Measurements from ENCODE around the gene HAPSTR1.

DNA sequence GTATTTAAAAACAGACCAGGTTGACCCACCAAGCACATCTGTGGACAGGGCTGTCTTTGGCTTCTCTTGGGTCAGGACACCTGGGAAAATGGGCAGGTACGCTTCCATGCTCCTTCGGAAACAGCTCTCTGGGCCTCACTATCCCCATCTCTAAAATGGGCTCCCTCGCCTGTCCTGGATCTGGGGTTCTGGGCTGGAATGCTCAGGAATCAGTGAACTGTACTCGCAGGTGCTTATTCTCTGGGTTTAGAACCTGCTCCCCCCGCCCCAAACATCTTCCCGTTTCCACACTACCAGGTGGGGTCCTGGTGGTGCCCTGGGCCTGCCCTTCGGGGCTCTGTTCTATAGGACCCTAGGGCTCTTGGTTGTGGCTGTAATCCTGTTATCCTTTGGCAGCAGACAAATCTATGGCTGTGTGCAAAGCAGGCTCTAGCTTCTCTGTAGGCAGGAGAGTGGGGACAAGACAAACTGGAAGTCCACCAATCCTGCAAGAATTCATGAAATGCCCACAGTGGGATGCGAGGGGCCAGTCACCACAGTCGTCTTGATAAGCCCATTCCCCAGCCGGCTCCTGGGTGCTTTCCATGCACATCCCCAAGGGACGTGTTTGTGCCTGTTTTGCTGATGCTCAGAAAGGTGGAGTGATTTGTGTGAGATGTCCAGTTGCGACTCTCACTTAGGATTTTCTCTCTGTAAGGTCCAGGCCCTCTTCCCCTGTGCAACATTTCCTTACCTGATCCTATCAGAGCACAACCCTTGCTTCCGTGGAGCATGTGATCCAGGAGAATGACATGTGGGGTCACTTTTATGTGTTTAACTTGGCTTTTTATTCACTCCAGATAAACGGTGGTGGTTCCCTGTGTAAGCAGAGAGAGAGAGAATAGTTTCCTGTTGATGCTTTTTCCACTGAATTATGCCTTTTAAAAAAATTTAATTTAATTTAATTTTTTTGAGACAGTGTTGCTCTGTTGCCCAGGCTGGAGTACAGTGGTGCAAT, 37.2 kb downstream of the HAPSTR1 start:
- TF ChIP-seq, protein P1, sequence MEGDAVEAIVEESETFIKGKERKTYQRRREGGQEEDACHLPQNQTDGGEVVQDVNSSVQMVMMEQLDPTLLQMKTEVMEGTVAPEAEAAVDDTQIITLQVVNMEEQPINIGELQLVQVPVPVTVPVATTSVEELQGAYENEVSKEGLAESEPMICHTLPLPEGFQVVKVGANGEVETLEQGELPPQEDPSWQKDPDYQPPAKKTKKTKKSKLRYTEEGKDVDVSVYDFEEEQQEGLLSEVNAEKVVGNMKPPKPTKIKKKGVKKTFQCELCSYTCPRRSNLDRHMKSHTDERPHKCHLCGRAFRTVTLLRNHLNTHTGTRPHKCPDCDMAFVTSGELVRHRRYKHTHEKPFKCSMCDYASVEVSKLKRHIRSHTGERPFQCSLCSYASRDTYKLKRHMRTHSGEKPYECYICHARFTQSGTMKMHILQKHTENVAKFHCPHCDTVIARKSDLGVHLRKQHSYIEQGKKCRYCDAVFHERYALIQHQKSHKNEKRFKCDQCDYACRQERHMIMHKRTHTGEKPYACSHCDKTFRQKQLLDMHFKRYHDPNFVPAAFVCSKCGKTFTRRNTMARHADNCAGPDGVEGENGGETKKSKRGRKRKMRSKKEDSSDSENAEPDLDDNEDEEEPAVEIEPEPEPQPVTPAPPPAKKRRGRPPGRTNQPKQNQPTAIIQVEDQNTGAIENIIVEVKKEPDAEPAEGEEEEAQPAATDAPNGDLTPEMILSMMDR (conservative IDR thresholded peaks at IDR 0.05; ENCODE audit: low read depth in 2 of 2) = no peak
- TF ChIP-seq, protein P2, sequence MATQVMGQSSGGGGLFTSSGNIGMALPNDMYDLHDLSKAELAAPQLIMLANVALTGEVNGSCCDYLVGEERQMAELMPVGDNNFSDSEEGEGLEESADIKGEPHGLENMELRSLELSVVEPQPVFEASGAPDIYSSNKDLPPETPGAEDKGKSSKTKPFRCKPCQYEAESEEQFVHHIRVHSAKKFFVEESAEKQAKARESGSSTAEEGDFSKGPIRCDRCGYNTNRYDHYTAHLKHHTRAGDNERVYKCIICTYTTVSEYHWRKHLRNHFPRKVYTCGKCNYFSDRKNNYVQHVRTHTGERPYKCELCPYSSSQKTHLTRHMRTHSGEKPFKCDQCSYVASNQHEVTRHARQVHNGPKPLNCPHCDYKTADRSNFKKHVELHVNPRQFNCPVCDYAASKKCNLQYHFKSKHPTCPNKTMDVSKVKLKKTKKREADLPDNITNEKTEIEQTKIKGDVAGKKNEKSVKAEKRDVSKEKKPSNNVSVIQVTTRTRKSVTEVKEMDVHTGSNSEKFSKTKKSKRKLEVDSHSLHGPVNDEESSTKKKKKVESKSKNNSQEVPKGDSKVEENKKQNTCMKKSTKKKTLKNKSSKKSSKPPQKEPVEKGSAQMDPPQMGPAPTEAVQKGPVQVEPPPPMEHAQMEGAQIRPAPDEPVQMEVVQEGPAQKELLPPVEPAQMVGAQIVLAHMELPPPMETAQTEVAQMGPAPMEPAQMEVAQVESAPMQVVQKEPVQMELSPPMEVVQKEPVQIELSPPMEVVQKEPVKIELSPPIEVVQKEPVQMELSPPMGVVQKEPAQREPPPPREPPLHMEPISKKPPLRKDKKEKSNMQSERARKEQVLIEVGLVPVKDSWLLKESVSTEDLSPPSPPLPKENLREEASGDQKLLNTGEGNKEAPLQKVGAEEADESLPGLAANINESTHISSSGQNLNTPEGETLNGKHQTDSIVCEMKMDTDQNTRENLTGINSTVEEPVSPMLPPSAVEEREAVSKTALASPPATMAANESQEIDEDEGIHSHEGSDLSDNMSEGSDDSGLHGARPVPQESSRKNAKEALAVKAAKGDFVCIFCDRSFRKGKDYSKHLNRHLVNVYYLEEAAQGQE (IDR thresholded peaks at IDR 0.05; ENCODE audit: unreplicated experiment) = no peak
- TF ChIP-seq CREB1 (CRISPR knock-in tag; IDR thresholded peaks at IDR 0.05; ENCODE audit: low read depth) (no peak), EZH2 (IDR thresholded peaks at IDR 0.05; ENCODE audit: low read depth, unreplicated experiment) (no peak), NANOG (IDR thresholded peaks at IDR 0.05; ENCODE audit: borderline replicate concordance) (no peak), EZH2phosphoT487 (IDR thresholded peaks at IDR 0.05; ENCODE audit: unreplicated experiment) (no peak), POLR2AphosphoS5 (IDR thresholded peaks at IDR 0.05; ENCODE audit: low read depth) (no peak), STAT1 (IDR thresholded peaks at IDR 0.05; ENCODE audit: unreplicated experiment) (no peak)
- TF ChIP-seq, protein P3, sequence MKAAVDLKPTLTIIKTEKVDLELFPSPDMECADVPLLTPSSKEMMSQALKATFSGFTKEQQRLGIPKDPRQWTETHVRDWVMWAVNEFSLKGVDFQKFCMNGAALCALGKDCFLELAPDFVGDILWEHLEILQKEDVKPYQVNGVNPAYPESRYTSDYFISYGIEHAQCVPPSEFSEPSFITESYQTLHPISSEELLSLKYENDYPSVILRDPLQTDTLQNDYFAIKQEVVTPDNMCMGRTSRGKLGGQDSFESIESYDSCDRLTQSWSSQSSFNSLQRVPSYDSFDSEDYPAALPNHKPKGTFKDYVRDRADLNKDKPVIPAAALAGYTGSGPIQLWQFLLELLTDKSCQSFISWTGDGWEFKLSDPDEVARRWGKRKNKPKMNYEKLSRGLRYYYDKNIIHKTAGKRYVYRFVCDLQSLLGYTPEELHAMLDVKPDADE (IDR thresholded peaks at IDR 0.05) = no peak
